Hepatocyte (in vitro differentiated cells): ENCODE results near the gene CEP85L. TPM values are rescaled to one million over a fixed set of nuclear protein-coding genes. Genes with fewer than 3 reads are reported as not detected.

Experiments used
- DNase-seq: peaks from one replicate; pipeline ENCODE4 v3.0.0-alpha.2; 2016; ENCODE audit warnings: low spot score
- H2AFZ ChIP-seq: fragments of 200-600 bp; sonication (generic); 2 replicates; pipeline ENCODE4 v1.6.0; 2016; ENCODE audit warnings: antibody characterized with exemption, mild to moderate bottlenecking
- H3K27ac ChIP-seq: fragments of 200-600 bp; sonication (generic); 2 replicates; pipeline ENCODE4 v1.5.1; 2016; ENCODE audit warnings: mild to moderate bottlenecking
- H3K27me3 ChIP-seq: fragments of 200-600 bp; sonication (generic); 2 replicates; pipeline ENCODE4 v1.6.1; 2016
- H3K36me3 ChIP-seq: fragments of 200-600 bp; sonication (generic); replicated peaks from 2 replicates; pipeline ENCODE4 v1.5.1; 2016; ENCODE audit warnings: low read depth; ENCODE audit not compliant: insufficient read depth
- H3K4me1 ChIP-seq: fragments of 200-600 bp; sonication (generic); 2 replicates; pipeline ENCODE4 v1.5.1; 2016; ENCODE audit warnings: mild to moderate bottlenecking, moderate library complexity; ENCODE audit not compliant: insufficient read depth
- H3K4me2 ChIP-seq: fragments of 200-600 bp; sonication (generic); 2 replicates; pipeline ENCODE4 v1.6.0; 2016
- H3K4me3 ChIP-seq: fragments of 200-600 bp; sonication (generic); 2 replicates; pipeline ENCODE4 v1.5.1; 2016; ENCODE audit warnings: mild to moderate bottlenecking
- H3K79me2 ChIP-seq: fragments of 200-600 bp; sonication (generic); 2 replicates; pipeline ENCODE4 v1.6.0; 2017; ENCODE audit warnings: mild to moderate bottlenecking
- H3K9me2 ChIP-seq: fragments of 200-600 bp; sonication (generic); replicated peaks from 2 replicates; pipeline ENCODE4 v1.6.0; 2017; ENCODE audit warnings: mild to moderate bottlenecking; ENCODE audit not compliant: insufficient read depth
- H3K9me3 ChIP-seq: fragments of 200-600 bp; sonication (generic); 2 replicates; pipeline ENCODE4 v1.5.1; 2016; ENCODE audit warnings: low read depth, mild to moderate bottlenecking
- H4K20me1 ChIP-seq: fragments of 200-600 bp; sonication (generic); 2 replicates; pipeline ENCODE4 v1.6.0; 2016; ENCODE audit warnings: mild to moderate bottlenecking; ENCODE audit not compliant: insufficient read depth, poor library complexity, severe bottlenecking
- CTCF ChIP-seq: fragments of 200-600 bp; sonication (generic); IDR thresholded peaks from 2 replicates; pipeline ENCODE4 v1.5.1; 2016; ENCODE audit warnings: antibody characterized with exemption, mild to moderate bottlenecking; ENCODE audit not compliant: poor library complexity
- EZH2 ChIP-seq: fragments of 200-600 bp; sonication (generic); IDR thresholded peaks from 2 replicates; pipeline ENCODE4 v1.6.1; 2016; ENCODE audit warnings: antibody characterized with exemption, mild to moderate bottlenecking, borderline replicate concordance
- EZH2phosphoT487 ChIP-seq: fragments of 200-600 bp; sonication (generic); IDR thresholded peaks from one replicate; pipeline ENCODE4 v1.6.1; 2018; ENCODE audit warnings: antibody characterized with exemption, mild to moderate bottlenecking, low read depth, moderate library complexity; ENCODE audit not compliant: unreplicated experiment, severe bottlenecking
- WGBS: methylation state at CpG from one replicate; pipeline ENCODE4 v1.1.6; 2016; ENCODE audit warnings: low lambda C conversion rate; ENCODE audit errors: missing lambda C conversion rate; 5-methylcytosine and 5-hydroxymethylcytosine counted together
- polyA plus RNA-seq: library from polyadenylated mRNA; unstranded; fragments of >200 nt; fragmentation: Nextera tagmentation; extraction: Ambion mirVana; gene quantifications from 2 replicates; pipeline ENCODE4 v1.2.1, GENCODE V29; 2016
- total RNA-seq: library from RNA; depleted of rRNA; stranded (reverse); fragments of >200 nt; gene quantifications from 2 replicates; pipeline ENCODE4 v1.2.3, GENCODE V29; 2014

Gene CEP85L
- total and polyA plus RNA-seq, 2 experiments from 2014 or later: 17.8 to 38.5 TPM

DNA sequence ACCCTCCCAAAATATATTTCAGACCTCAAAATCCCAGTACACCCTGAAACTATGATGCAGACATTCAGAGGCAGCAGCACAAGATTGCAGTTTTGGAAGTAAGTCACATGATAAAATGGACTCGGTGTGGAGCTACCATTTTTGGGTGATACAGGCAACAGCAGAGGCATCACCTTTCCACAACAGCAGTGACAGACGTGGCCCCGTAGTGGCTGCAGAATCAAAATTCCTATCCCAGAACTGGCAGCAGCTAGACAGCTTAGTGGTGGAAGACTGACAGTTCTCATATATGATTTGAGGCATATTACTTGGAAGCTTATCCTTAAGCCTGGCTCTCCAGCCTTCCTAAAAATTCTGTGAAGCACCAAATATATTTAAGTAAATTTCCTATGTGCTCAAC is 83.4 kb downstream of the CEP85L start:
- no peak for DNase-seq
- Histone ChIP-seq H3K27ac (no peak overlapping the region), H3K4me2 (peak overlapping the region; percentile 10), H2AFZ (no peak overlapping the region), H3K79me2 (peaks cover 90% of the 10 kb centered on the region), H3K9me2 (no peaks in the 10 kb centered on the region), H3K27me3 (no peaks in the 10 kb centered on the region), H4K20me1 (peaks cover 20% of the 10 kb centered on the region), H3K4me1 (peaks cover 13% of the 10 kb centered on the region), H3K4me3 (no peak overlapping the region), H3K9me3 (no peaks in the 10 kb centered on the region), H3K36me3 (no peaks in the 10 kb centered on the region)
- WGBS: 74% methylated on average over 3 of the region's 3 CpGs
- TF ChIP-seq EZH2 (no peak), CTCF (no peak), EZH2phosphoT487 (no peak)

DNA sequence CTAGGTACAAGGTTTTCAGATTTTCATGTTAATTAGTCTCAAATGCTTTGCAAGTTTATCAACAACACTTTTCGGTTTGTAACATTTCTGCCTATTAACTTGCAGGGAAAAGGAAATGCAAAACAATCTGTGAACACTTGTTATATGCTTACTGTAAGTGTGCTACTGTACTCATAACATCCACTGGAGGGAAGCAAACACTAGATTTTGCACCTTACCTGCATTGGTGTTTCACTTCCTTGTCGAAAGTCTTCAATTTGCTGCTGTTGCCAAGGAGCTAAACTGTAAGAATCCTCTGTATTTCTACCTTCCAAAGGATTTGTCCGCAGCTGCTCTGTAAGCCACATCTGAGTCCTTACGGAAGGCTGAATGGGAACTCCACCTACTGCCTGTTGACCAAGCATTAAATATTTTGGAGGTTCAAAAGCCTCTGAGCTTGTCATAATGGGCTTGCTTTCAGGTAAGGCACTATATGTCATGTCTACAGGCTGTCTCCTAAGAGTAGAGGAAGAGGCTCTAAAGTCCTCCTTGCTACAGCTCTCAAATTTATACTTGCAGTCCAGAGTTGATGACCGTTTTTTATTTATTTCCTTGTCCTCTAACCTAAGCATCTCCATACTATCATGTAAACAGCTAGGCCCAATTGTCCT is 86.0 kb downstream of the CEP85L start:
- DNase-seq: peak; percentile 51
- H4K20me1 ChIP-seq: peaks cover 25% of the 10 kb centered on the region
- no peaks in the 10 kb centered on the region for H3K9me3 ChIP-seq

GRCh38 chr6:118562959-118563358 is 88.4 kb downstream of the CEP85L start:
- Histone ChIP-seq H3K9me2 (no peaks in the 10 kb centered on the region), H3K36me3 (no peaks in the 10 kb centered on the region), H3K27ac (no peak overlapping the region), H3K79me2 (peaks cover 83% of the 10 kb centered on the region), H3K9me3 (no peaks in the 10 kb centered on the region), H3K27me3 (no peaks in the 10 kb centered on the region), H3K4me3 (no peak overlapping the region), H2AFZ (no peak overlapping the region), H3K4me1 (peaks cover 9% of the 10 kb centered on the region), H3K4me2 (no peak overlapping the region), H4K20me1 (peaks cover 26% of the 10 kb centered on the region)
- WGBS: 91% methylated on average over 1 of the region's 1 CpG
- DNase-seq: no peak
- no peak for TF ChIP-seq CTCF

More for the DNA sequence above, 86.0 kb downstream of the CEP85L start:
- no peak overlapping the region for H2AFZ ChIP-seq
- TF ChIP-seq CTCF: peak; percentile 54
- no peak for TF ChIP-seq EZH2
- H3K27me3 ChIP-seq: no peaks in the 10 kb centered on the region
- H3K4me1 ChIP-seq: peaks cover 9% of the 10 kb centered on the region
- no peaks in the 10 kb centered on the region for H3K9me2 ChIP-seq
- WGBS: 74% methylated on average over 5 of the region's 5 CpGs
- peaks cover 88% of the 10 kb centered on the region for H3K79me2 ChIP-seq
- H3K4me3 ChIP-seq: no peak overlapping the region
- no peaks in the 10 kb centered on the region for H3K36me3 ChIP-seq
- H3K4me2 ChIP-seq: no peak overlapping the region
- H3K27ac ChIP-seq: no peak overlapping the region

- H3K36me3 ChIP-seq: no peaks in the 10 kb centered on the region
- H3K27me3 ChIP-seq: no peaks in the 10 kb centered on the region
- WGBS: 97% methylated on average over 1 of the region's 1 CpG
- no peak overlapping the region for H3K4me3 ChIP-seq
- H4K20me1 ChIP-seq: peaks cover 23% of the 10 kb centered on the region
- H3K9me2 ChIP-seq: no peaks in the 10 kb centered on the region
- H2AFZ ChIP-seq: no peak overlapping the region
- peaks cover 9% of the 10 kb centered on the region for H3K4me1 ChIP-seq
- TF ChIP-seq EZH2phosphoT487 (no peak), CTCF (no peak), EZH2 (no peak)
- no peak for DNase-seq
- H3K9me3 ChIP-seq: no peaks in the 10 kb centered on the region
- H3K4me2 ChIP-seq: no peak overlapping the region
- no peak overlapping the region for H3K27ac ChIP-seq
- H3K79me2 ChIP-seq: peaks cover 83% of the 10 kb centered on the region
Observed at GRCh38 chr6:118562248-118562647, 89.1 kb downstream of the CEP85L start.
